ENCODE measurements around the gene C5orf46.
"Not testable (repeated sequence)": the region's sequence is repeated elsewhere in the genome, so short reads cannot be mapped to it uniquely, and the experiment has no call there.

GRCh38 chr5:147869892-147870291, 36.4 kb downstream of the C5orf46 start:
- TF ChIP-seq CTCF (optimal IDR thresholded peaks at IDR 0.05 in 1 of 3, IDR thresholded peaks at IDR 0.05 in 1 of 3, conservative IDR thresholded peaks at IDR 0.05 in 1 of 3; ENCODE audit: extremely low read depth in 1 of 3, insufficient read depth in 2 of 3, low read length in 3 of 3); EZH2 (IDR thresholded peaks at IDR 0.05; ENCODE audit: low read length): not testable (repeated sequence)

All from keratinocyte (primary cell).